Neural cell (in vitro differentiated cells): Measurements from ENCODE around the gene COQ9.

Source experiments
- EP300 ChIP-seq: fragments of 450-650 bp; conservative IDR thresholded peaks from 2 replicates; pipeline ENCODE4 v1.6.1; 2014; ENCODE audit warnings: antibody characterized with exemption, mild to moderate bottlenecking, moderate library complexity; ENCODE audit not compliant: poor library complexity, severe bottlenecking
- POLR2AphosphoS5 ChIP-seq: IDR thresholded peaks from 2 replicates; pipeline ENCODE4 v1.6.1; 2012
- SMC3 ChIP-seq: fragments of 450-650 bp; conservative IDR thresholded peaks from 2 replicates; pipeline ENCODE4 v1.6.1; 2014; ENCODE audit warnings: antibody characterized with exemption, mild to moderate bottlenecking, moderate library complexity; ENCODE audit not compliant: poor library complexity
- TAF1 ChIP-seq: IDR thresholded peaks from 2 replicates; pipeline ENCODE4 v1.6.1; 2012; ENCODE audit warnings: low read depth
- TF ChIP-seq, protein P1 (sequence below): fragments of 450-650 bp; IDR thresholded peaks from 2 replicates; pipeline ENCODE4 v1.5.1; 2014; ENCODE audit warnings: antibody characterized with exemption, mild to moderate bottlenecking, moderate library complexity; ENCODE audit not compliant: poor library complexity, severe bottlenecking
- TF ChIP-seq, protein P2 (sequence below): IDR thresholded peaks from 2 replicates; pipeline ENCODE4 v1.6.1; 2012; ENCODE audit warnings: borderline replicate concordance

DNA sequence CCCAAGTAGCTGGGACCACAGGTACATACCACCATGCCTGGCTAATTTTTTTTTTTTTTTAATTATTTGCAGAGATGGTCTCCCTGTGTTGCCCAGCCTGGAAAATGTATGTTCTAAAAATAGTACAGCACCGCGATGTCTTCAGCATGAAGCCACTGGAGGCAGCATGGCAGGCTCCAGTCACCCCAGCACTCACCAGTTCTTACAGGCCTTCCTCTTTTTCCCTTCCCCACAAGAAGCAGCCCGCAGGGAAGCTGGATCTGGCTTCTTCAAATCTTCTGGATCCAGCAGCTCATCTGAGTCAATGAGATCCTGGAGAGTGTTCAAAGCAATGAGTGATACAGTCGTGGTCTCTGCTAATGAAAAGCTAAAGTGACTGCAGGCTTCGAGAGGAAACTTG lies 16.3 kb upstream of the COQ9 start:
- TF ChIP-seq, protein P1, sequence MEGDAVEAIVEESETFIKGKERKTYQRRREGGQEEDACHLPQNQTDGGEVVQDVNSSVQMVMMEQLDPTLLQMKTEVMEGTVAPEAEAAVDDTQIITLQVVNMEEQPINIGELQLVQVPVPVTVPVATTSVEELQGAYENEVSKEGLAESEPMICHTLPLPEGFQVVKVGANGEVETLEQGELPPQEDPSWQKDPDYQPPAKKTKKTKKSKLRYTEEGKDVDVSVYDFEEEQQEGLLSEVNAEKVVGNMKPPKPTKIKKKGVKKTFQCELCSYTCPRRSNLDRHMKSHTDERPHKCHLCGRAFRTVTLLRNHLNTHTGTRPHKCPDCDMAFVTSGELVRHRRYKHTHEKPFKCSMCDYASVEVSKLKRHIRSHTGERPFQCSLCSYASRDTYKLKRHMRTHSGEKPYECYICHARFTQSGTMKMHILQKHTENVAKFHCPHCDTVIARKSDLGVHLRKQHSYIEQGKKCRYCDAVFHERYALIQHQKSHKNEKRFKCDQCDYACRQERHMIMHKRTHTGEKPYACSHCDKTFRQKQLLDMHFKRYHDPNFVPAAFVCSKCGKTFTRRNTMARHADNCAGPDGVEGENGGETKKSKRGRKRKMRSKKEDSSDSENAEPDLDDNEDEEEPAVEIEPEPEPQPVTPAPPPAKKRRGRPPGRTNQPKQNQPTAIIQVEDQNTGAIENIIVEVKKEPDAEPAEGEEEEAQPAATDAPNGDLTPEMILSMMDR, result no peak
- TF ChIP-seq SMC3, result no peak
- TF ChIP-seq POLR2AphosphoS5, result no peak
- no peak for TF ChIP-seq EP300
- TF ChIP-seq, protein P2, sequence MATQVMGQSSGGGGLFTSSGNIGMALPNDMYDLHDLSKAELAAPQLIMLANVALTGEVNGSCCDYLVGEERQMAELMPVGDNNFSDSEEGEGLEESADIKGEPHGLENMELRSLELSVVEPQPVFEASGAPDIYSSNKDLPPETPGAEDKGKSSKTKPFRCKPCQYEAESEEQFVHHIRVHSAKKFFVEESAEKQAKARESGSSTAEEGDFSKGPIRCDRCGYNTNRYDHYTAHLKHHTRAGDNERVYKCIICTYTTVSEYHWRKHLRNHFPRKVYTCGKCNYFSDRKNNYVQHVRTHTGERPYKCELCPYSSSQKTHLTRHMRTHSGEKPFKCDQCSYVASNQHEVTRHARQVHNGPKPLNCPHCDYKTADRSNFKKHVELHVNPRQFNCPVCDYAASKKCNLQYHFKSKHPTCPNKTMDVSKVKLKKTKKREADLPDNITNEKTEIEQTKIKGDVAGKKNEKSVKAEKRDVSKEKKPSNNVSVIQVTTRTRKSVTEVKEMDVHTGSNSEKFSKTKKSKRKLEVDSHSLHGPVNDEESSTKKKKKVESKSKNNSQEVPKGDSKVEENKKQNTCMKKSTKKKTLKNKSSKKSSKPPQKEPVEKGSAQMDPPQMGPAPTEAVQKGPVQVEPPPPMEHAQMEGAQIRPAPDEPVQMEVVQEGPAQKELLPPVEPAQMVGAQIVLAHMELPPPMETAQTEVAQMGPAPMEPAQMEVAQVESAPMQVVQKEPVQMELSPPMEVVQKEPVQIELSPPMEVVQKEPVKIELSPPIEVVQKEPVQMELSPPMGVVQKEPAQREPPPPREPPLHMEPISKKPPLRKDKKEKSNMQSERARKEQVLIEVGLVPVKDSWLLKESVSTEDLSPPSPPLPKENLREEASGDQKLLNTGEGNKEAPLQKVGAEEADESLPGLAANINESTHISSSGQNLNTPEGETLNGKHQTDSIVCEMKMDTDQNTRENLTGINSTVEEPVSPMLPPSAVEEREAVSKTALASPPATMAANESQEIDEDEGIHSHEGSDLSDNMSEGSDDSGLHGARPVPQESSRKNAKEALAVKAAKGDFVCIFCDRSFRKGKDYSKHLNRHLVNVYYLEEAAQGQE, result no peak
- no peak for TF ChIP-seq TAF1
